Measurements from ENCODE around the gene PLCH2. TPM values are rescaled to one million over a fixed set of nuclear protein-coding genes. Genes with fewer than 3 reads are reported as not detected.

PLCH2 gene
- total RNA-seq, 1 donor from 2014 or later, result under 0.01 TPM

GRCh38 chr1:2479186-2479585, 3.1 kb downstream of the PLCH2 start:
- no peak for DNase-seq

GRCh38 chr1:2479618-2480017, 3.5 kb downstream of the PLCH2 start:
- no peak for DNase-seq

DNA sequence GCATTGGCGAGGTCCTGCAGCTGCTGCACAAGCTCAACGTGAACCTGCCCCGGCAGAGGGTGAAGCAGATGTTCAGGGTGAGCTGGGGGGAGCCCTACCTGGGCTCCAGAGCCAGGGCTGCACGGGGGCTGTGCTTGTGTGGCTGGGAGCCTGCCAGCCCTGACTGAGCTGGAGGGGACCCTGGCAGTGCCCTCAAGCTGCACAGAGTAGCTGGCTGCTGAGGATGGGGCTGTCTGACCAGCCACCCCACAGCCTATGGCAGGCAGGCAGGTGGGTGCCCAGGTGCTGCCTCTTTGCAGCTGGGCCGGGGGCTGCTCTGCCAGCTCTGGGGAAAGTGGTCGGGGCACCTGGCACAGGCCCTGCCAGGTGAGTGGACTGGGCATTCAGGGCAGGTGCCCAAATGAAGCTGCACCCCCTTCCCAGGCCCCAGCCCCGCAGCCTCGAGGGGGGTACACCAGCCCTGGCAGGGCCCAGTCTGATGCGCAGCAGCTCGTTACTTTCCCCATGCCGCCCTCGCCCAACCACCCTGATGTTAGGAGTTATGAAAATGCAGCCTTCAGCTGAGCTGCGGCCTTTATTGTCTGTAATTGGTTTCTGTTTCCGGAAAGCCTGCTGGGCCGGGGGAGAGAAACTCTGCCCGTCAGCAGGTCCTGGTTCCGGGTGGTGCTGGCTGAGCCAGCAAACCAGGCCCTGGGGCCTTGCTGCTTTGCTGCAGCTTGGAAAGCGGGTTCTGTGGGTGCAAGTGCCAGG, 4.3 kb downstream of the PLCH2 start:
- DNase-seq, result peak; percentile 10

- DNase-seq, result no peak
These were observed 4.9 kb downstream of the PLCH2 start for GRCh38 chr1:2480986-2481364.

DNA sequence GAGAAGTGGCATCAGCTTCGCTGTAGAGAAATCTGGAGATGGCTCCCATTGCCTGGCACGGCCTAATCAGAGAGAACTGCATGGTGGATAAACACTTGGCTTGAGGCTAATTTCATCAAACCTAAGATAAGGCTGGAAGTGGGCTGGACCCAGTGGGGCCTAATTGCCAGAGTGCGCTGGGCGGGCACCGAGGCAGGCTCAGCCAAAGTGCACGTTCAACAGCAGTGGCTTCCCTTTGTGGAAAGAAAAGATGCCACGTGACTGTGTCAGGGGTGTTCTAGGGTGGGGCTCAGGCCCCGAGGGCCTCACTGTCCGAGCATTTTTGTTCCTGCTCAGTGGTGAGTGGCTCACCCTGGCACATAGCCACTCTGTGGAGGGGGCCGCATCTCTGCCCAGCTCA, 5.8 kb downstream of the PLCH2 start:
- DNase-seq, result no peak

GRCh38 chr1:2482588-2482987, 6.5 kb downstream of the PLCH2 start:
- no peak for DNase-seq

GRCh38 chr1:2483026-2483425, 6.9 kb downstream of the PLCH2 start:
- no peak for DNase-seq

- no peak for DNase-seq
These were observed 7.9 kb downstream of the PLCH2 start for GRCh38 chr1:2483970-2484369.

GRCh38 chr1:2486041-2486440, 10.0 kb downstream of the PLCH2 start:
- no peak for DNase-seq

- no peak for DNase-seq
These were observed 10.5 kb downstream of the PLCH2 start for GRCh38 chr1:2486558-2486957.

DNA sequence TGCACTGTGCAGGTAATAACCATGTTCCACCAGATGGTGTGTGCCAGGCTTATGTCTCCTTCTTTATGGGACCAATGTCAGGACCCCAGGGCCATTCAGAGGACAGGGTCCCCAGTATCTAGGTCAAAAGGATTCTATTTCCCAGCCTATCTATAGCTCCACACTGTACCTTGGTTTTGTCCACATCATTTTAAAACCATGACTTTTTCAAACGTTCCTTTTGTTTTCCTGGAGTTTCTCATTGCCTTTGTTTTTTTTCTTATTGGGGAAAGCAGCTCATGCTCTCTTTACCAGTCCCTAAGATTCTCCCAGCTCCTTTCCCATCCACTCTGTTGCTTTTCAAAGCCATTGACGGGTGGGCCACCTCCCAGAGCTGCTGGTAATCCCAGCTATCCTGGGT, 12.6 kb downstream of the PLCH2 start:
- DNase-seq, result no peak

DNA sequence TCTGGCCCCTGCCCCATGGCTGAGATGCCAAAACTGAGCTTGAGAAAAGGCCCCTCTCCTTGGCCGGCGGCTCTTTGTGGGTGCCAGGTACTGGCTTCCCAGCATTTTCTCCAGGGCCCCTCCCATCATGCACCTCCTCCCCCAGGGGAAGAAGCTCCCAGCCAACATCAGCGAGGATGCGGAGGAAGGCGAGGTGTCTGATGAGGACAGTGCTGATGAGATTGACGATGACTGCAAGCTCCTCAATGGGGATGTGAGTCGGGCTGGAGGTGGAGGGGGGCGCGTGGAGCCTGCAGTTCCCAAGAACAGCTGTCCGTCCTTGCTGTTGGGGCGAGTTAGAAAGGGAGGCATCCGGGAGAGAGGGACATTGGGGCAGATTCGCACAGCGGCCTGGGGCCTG, 13.5 kb downstream of the PLCH2 start:
- no peak for DNase-seq

GRCh38 chr1:2492091-2492490, 16.0 kb downstream of the PLCH2 start:
- DNase-seq, result no peak

- no peak for DNase-seq
These were observed 17.1 kb downstream of the PLCH2 start for GRCh38 chr1:2493218-2493617.

DNA sequence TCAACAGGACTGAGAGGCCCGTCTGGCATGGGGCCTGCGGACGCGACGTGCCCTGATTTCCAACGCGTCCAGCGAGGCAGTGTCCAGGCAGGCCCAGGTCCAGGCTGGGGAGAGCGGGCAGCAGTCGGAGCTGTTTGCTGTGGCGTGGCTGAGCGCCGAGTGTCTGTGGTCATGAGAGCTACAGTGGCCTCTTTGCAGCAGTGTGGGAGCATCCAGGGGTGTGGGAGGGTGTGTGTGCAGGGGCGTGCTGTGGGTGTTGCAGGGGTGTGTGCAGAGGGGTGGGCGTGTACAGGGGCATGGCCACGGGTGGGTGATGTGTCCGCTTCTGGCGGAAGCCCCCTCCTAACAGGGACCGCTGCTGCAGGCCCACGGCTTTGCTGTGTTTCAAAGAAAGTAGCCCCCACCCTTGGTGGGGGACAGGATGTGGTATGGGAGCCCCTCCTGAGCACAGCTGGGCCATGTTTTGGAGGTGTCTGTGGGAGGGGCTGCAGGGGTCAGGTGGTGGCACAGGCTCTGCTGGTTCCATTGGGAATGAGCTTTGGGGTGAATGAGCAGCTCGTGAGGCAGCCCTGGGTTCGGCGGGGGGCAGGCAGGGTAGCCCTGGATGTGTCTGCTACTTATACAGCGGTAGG, 17.7 kb downstream of the PLCH2 start:
- DNase-seq, result no peak

GRCh38 chr1:2494323-2494693, 18.2 kb downstream of the PLCH2 start:
- no peak for DNase-seq

- no peak for DNase-seq
These were observed 18.9 kb downstream of the PLCH2 start for GRCh38 chr1:2495026-2495425.

DNA sequence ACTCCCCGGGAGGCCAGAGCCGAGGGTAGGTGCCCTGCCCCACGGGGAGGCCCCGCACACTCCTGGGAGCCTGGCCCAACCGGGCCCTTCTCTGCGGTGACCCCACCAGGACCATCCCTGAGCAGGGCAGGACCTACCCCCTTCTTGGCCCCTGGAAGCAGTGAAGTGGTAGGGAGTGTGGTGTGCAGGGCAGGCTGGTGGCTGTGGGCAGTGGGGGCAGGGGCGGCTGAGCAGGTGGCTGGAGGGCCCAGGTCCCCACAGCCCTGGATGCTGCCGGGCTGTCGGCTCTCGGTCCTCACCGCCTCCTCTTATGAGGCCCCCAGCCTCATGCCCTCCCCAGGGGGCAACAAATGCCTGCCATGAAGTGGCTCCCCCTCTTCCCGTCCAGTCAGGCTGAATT, 19.5 kb downstream of the PLCH2 start:
- no peak for DNase-seq

- no peak for DNase-seq
These were observed 20.1 kb downstream of the PLCH2 start for GRCh38 chr1:2496087-2496622.

GRCh38 chr1:2496746-2497145, 20.7 kb downstream of the PLCH2 start:
- DNase-seq, result no peak

DNA sequence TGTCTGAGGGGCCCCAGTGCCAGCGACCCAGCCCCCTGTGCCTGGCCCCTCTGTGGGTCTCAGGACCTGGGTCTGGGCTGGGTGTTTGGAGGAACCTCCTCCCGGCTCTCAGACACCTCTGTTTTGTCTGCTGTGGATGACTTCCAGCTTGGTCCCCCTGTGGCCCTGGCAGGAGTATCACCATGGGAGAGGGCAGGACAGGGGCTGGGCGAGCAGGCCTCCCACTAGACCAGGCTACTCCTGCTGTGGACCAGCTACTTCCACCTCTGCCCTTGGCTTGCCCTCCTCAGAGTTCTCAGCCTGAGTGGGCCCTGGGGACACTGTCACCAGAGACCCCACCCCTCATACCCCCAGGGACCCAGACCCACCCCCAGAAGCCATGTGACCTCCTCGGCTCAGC, 21.8 kb downstream of the PLCH2 start:
- DNase-seq, result no peak

DNA sequence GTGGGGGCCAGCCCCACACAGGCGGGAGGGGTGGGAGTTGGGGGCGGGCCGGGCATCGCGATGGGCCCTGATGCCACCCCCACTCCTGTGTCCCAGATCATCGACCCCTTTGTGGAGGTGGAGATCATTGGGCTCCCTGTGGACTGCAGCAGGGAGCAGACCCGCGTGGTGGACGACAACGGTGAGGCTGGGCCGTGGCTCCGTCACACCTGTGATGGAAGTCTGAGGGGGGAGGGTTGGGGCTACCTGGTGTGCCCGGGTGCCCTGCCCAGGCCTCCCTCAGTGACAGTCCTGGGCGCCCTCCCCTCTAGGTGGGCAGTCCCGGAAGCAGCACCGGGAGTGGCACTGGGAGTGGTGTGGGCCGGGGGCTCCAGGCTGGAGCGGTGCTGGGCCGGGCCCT, 22.6 kb downstream of the PLCH2 start:
- DNase-seq, result no peak

DNA sequence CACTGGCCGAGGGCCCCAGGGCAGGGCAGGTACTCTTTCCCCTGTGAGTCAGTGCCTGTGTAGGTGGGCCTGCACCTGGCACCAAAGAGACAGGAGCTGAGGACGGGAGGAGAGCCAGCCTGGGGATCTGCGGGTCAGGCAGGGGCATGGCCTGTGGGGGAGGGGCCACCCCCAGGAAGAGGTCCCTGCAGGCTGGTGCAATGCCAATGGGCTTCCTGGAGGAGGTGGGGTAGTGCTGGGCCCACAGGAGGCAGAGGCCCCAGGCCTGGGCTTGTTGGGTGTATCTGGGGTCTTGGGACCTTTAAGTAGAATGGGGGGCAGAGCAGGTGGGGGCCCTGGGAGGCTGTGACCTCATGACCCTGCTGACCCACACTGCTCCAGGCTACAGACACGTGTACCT, 23.2 kb downstream of the PLCH2 start:
- no peak for DNase-seq

DNA sequence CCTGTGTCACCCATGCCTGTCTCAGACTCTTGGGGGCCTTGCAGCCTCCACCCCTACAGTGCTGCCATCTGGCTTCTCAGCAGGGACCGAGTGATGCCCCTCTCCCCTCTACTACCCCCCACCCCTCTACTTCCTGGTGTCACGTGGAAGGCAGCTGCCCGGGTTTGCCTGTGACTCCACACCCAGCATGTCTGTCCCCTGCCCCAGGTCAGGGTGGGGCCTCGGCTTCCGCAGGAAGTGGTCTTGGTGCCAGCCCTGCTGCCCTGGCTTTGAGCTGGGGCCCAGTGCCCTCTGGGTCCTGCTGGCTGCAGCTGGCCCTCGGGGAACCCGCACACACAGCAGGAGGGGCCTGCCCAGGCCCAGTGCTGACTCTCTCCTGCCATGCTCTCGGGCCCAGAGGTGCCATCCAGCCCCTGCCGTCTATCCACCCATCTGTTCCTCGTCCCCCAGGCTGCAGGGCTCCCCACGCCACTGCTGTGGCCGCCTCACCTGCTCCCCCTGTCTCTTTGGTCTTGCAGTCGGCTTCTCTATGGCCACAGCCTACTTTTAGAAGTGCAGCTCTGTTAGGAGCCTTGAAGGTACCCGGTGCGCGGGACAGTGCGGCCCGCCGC, 24.0 kb downstream of the PLCH2 start:
- no peak for DNase-seq

All from dermis blood vessel endothelial cell (primary cell).